Ecto neural progenitor cell (in vitro differentiated cells): ENCODE results near the gene RAB33B.
A peak's percentile ranks its signal among the peaks of the same experiment; 100 is the strongest.

Experiments used
- DNase-seq: peaks from one replicate; pipeline ENCODE4 v3.0.0-alpha.2; 2018; ENCODE audit warnings: low spot score

The RAB33B gene

DNA sequence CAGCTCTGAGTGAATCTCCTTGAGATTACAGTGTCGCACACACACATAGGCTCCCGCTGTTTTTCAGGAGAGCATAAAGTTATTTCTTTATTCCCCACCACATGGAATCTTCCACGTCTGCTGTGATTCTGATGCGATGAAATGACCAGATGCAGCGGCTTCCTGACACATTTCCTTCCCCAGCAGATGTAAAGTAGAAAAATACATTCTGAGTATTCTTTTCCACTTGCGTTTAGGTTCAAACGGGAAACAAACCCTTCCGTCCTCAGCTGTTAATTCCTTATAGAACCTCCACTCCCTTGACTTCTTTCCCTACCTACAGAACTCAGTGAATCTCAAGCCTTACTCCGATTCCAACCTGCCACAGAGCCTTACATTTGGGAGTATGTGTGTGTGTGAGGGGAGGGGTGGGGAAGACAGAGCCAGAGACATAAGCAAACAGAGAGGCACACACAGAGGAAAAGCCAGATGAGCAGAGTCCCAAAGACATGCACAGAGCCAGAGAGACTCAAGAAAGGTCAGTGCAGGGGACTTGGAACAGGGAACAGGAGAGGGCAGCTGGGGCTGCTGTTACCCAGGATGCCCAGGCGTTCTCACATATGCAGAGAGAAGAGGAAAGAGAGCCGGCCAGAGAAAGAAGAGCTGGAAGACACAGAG, 54.8 kb downstream of the RAB33B start:
- no peak for DNase-seq

DNA sequence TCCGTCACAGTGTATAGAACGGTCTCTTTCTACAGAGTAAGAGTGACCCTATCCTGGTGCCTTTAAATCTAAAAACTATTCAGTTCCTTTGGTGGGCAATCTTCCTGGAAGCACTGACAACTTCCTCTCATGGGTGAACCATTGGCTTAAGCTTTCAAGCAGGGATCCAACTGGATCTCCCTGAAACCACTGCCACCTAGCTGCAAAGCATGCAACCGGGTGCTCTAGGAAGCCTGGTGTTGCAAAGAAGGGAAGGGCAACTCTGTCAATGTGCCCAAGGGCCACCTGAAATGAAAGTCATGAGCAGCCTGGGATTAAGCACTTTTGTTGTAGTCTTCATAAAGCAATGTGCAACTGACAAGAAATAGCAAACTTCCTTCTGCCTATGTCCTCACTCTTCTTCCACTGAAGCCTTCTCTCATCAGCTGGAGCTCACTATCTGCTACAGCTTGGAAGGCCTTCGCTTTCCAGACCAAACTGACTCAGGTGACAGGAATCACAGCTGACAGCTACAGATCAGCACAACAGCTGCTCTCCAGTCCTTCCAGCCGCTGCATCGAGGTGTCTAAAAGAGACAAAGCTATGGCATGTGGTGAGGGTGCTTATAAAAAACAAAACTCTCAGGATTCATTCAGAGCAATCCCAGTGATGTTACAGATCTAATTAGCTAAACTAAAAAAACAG, 55.9 kb downstream of the RAB33B start:
- DNase-seq, result peak; percentile 47

GRCh38 chr4:139511320-139511719, 57.4 kb downstream of the RAB33B start:
- no peak for DNase-seq

- DNase-seq, result no peak
Measured at GRCh38 chr4:139514382-139515059, 60.6 kb downstream of the RAB33B start.

DNA sequence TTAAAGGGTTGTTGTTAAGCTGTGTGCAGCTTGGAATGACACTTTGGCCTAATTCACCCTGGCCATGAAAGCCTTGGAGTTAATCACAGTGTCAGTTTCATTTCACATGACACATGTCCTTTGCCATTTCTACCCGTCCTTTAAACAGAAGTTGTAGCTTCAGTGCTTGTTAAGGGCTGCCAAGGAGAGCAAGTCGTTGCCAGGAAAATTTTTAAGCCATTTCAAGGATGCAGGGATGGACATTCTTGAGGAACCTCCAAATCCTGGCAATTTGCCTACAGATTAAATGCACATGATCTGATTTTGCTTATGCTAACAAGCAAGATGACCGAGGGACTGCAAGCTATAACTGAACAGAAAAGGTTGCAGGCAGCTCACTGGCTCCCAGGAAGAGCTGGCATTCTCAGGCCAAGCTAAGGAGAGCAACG, 61.6 kb downstream of the RAB33B start:
- no peak for DNase-seq

DNA sequence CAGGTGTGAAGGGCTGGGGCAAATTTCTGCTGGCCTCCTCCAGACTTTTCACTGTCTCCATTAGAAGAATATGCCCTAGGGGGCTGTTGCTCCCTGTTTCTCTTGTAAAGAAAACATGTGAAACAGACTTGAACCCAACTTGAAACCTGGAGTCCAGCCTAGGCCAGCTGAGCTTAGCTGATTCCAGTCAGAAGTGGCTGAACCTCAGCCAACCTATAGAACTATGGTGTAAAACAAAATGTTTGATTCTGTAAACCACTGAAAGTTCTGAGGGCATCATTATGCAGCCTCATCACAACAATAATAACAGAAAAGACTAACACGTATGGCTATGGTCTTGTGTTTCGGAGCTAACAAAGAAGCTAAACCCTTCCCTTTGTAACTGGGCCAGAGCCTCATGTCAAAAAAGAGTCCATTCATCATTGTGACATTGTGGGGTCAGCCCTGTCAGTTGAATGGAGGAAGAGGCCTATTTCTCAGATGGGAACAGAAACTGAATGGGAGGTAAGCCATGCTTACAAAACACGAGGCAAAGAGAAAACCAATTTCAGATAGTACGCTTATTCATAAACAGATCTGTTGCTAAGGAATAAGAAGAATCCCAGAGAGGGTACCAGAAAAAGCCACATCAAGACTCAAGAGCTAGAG, 68.0 kb downstream of the RAB33B start:
- DNase-seq, result no peak

GRCh38 chr4:139522457-139522856, 68.5 kb downstream of the RAB33B start:
- DNase-seq, result no peak

DNA sequence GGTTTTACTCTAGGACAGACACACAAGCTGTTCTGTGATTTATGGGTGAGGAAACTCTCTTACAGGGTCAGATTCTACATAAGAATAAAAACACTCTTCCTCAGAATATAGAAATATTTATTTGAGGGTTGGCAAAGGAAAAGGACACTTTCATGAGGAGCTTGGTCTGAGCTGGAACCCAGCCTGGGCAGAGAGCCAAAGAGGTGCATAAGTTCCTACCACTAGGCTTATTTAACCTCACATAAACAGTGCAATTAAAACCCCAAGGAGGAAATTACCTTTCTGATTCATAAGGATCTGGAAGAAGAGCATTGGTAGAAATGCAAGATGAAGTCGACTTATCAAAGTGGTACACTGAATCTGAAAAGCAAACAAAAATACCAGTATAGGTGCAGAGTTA, 69.2 kb downstream of the RAB33B start:
- DNase-seq, result no peak

GRCh38 chr4:139524062-139524631, 70.2 kb downstream of the RAB33B start:
- DNase-seq, result no peak

- DNase-seq, result no peak
Measured at GRCh38 chr4:139525414-139525813, 71.5 kb downstream of the RAB33B start.
